Peyer's patch (tissue), 4 donors: ENCODE data around the gene SEMA6B.

Experiments
- CTCF ChIP-seq, 6 experiments: fragments of 450-650 bp in 4 of 6; fragments of 200-600 bp in 2 of 6; sonication (generic) in 1 of 6; IDR thresholded peaks; one replicate each; pipeline ENCODE4 v1.5.1; 2017 to 2019; ENCODE audit warnings: antibody characterized with exemption in 6 of 6, mild to moderate bottlenecking in 3 of 6, moderate library complexity in 1 of 6
- POLR2A ChIP-seq, 2 donors: fragments of 450-650 bp; IDR thresholded peaks; one replicate each; pipeline ENCODE4 v1.5.1; 2017; ENCODE audit warnings: antibody characterized with exemption in 2 of 2, mild to moderate bottlenecking in 2 of 2, moderate library complexity in 2 of 2

DNA sequence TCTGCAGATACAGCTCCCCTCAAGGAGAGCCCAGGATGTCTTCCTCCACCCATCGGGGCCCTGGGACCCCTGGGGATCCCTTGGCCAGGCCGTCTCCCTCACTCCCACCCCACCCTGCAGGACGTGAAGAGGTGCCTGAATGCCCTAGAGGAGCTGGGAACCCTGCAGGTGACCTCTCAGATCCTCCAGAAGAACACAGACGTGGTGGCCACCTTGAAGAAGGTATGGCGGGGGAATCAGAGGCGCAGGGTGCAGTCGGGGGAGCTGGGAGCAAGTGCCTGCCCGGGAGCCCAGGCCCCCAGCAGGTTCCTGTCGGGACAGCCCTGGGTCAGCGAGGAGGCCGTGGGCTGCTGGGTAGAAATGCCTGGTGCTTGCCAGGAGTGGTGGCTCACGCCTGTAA, 60.8 kb downstream of the SEMA6B start:
- no peak for TF ChIP-seq CTCF (IDR thresholded peaks at IDR 0.05)
- TF ChIP-seq POLR2A (IDR thresholded peaks at IDR 0.05), result no peak
